Measurements from ENCODE around the gene ITGB1BP2. TPM values are rescaled to one million over a fixed set of nuclear protein-coding genes. Genes with fewer than 3 reads are reported as not detected.
"Not testable (repeated sequence)": the region's sequence is repeated elsewhere in the genome, so short reads cannot be mapped to it uniquely, and the experiment has no call there.

ITGB1BP2 gene
- total RNA-seq: 0.17 and 1.1 TPM in 2 replicates

DNA sequence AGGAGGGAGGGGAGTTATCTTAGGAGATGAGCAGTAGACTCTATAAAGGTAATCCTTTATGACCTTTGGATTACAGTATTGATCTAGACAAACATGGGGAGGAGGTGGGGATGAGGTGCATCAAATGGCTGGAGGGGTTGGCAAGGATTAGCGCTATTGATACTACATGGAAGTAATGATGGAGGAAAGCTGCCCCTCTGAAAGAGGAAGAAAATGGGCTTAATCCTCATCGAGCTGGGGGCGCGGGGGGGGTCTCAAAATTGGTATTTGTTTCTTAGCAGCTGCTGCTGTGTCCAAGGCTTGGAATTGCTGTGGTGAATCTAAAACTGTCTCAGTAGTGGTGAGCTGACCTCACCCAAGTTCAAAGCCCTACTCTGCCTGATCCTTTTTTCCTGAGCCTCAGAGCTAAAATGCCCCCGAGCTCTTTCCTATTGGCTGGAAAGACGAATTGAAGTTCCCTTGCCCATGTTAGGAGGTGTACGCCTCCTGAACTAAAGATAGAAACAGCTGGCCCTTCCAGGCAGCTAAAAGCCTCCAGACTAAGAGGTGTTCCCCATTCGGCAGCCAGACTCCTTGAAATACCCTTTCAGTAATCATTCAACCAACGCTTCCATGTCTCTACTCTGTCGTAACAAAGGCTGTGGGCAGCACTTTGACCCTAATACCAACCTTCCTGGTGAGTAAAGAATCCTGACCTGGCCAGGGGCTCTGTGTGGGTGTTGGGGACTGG lies at the start of gene ITGB1BP2:
TSS of gene ITGB1BP2 (plus strand) at position 556 of the 730 bp plus-strand sequence. CDS start at position 613, 57 bp downstream.
- DNase-seq (ENCODE audit: low read depth): peak; percentile 78

DNA sequence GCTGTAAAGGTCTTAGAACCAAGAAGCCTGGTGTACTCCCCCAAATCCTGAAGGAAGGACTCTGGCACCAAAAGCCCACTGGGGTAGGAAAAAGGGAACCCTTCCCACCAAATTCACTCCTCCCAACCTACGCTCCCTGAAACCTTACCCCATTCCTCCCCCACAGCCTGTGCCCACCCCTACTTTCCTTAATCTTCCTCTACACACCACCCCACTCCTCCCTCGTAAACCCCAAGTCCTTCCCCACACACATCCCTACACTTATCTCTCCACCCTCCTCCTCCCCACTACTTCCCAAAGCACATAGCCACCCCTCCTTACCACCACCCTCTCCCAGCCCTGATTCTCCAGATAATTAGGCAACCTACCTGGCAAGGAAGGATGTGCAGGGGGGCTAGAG lies 49.3 kb upstream of the ITGB1BP2 start:
- no peak for DNase-seq (ENCODE audit: low read depth)

DNA sequence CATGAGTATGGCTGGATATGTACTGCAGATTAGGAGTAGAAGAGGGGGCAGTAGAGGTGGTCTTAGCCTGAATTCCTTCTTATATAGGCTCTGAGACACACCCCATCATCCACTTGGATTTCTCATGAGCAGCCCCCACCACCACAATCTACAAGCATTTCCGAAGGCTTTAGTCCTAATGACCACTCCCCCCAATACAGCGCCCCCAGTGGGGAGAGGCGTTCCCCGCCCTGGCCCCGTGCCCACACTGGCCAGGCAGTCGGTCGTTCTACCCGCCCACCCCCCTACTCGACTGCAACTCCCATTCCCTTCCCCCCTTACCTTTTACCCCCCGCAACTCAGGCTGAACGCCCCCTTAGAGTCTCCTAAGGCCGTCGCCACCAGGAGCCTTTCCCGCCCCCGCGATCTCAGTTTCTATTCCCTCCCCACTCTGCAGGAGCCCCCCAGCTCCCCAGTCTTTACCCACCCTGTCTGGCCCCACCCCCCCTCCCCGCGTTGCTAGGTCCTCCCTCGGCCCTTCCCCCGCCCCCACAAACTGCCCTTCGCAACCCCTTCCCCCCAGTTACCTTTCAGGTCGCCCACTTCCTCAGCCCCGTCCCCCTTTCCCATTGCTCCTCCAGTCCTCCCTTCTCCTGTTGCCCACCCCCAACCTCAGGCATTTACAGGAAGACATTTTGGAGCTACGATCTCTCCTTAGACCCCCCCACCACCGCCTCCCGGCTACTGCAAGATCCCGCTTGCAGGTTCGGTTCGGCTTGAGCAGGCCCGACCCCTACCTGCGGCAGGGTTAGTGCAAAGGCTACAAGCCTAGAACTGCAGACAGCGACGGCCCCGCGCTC lies 48.1 kb upstream of the ITGB1BP2 start:
- DNase-seq (ENCODE audit: low read depth): no peak

DNA sequence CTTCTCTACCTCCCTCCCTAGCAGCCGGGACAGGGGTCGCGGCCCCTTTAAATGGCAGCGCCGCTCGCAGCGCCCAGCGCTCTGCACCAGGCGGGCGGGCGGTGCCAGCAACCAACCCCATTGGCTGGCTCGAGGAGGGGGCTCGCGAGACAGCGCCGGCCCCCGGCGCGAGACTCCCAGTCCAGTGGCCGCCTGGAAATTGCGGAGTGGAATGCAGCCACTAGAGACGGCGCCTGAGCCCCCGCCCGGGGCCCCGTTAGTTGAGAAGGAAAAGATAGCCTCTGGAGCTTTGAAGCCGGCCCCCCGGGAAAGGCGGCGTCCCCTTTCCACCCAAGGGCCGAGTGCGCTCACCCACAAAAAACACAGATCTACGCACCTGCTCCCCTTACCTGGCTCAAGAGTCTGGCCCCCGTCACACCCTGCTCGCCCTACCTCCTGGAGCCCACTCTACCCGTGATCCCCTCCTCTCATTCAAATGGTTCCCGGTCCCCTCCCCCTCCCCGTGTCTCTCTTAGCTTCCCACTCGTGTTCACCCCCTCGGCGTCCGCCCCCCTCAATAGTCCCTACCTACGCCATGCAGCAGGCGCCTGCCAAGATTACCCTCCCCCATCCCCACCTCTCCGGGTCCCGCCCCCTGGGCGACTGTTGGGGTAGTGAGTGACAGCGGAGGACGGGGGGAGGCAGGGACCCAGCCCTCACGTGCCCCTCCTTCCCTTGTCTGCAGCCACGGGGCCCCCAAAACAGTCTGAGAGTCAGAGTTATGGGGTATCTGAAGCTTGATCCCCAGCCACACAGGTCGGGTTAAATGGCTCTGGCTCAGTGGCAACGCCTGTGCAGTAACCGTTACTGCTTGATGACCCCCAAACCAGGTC lies 47.2 kb upstream of the ITGB1BP2 start, which contains the start of gene ZMYM3:
TSS of gene ZMYM3 (minus strand) at position 49 of the 872 bp plus-strand sequence. CDS start 885 bp downstream, outside the sequence.
- peak; percentile 44 for DNase-seq (ENCODE audit: low read depth)

DNA sequence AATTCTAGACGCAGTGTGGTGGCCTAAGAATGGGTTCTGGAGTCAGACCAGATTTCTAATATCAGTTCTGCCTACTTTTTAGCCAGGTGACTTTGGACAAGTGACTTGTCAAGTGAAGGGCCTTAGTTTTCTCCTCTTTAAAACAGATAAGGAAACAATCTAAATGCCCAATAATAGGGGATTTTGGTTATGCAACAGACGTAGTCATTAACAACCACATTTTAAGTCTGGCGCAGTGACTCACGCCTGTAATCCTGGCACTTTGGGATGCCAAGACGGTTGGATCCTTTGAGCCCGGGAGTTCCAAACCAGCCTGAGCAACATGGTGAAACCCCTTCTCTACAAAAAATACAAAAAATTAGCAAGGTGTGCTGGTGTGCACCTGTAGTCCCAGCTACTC lies 45.5 kb upstream of the ITGB1BP2 start:
- no peak for DNase-seq (ENCODE audit: low read depth)

DNA sequence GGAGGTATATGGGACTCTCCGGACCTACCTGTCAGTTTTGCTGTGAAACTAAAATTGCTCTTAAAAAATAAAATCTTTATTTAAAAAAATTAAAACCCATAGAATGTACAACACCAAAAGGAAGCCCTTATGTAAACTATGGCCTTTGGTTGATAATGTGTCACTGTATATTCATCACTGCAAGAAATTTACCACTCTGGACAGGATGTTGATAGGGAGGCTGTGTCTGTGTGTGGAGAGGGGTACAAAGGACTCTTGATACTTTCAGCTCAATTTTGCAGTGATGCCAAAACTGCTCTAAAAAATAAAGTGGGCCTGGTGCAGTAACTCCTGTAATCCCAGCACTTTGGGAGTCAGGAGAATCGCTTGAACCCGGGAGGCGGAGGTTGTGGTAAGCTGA lies 44.7 kb upstream of the ITGB1BP2 start:
- no peak for DNase-seq (ENCODE audit: low read depth)

GRCh38 chrX:71268624-71269023 lies 32.9 kb upstream of the ITGB1BP2 start:
- DNase-seq (ENCODE audit: low read depth): not testable (repeated sequence)

DNA sequence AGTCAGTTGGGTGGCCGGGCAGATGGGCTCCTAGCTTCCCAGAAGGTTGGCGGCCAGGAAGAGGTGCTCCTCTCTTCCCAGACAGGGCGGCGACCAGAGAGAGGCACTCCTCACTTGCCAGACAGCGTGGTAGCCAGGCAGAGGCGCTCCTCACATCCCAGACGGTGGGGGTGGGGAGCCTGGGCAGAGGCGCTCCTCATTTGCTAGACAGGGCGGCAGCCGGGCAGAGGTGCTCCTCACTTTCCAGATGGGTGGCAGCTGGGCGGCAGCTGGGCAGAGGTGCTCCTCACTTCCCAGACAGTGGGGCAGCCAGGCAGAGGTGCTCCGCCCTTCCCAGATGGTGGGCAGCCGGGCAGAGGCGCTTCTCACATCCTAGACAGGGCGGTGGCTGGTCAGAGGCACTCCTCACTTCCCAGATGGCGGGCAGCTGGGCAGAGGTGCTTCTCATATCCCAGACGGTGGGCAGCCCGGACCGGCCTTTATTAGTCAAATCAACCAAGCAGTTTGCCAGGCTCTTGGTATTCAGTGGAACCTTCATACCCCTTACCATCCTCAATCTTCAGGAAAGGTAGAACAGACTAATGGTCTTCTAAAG lies 31.7 kb upstream of the ITGB1BP2 start:
- DNase-seq (ENCODE audit: low read depth): no peak

GRCh38 chrX:71272313-71272712 lies 29.2 kb upstream of the ITGB1BP2 start:
- DNase-seq (ENCODE audit: low read depth): not testable (repeated sequence)

GRCh38 chrX:71281300-71281699 lies 20.2 kb upstream of the ITGB1BP2 start:
- not testable (repeated sequence) for DNase-seq (ENCODE audit: low read depth)

DNA sequence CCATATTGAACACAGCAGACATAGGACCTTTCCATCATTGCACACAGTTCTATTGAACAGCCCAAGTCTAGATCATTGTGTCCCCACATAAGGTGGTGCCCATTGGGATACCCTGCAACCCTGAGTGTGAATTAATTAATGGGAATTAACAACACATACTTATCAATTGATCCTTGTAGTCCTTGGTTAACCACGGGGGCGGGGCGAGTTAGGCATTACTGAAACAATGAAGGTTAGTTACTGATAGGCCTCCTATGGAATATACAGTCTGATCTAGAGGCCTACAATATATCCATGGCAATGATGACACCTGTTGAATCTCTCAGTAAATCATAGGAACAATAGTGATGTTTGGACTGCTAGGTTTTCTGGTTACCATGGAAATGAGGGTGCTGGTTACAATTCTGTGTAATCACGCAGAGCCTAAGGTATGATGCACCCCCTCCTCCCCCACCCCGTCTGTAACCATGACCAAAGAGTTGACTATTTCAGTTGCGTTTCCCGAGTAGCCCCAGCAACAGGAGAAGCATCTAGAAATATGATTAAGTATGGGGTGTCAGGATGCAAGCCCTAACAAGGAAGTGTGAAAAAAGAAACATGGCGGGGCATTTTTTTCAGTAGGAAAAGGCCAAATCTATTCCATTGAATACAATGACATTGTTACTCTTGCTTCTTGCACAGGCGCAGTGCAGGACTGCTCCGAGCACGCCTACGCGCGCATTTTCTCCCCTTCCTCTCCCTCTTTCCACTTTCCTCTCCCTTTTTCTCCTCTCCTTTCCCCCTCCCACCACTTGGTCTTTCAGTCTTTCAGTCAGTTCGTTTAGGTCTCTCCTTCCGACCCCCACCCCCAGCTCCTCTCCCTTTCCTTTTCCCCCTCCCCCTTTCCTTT lies 18.8 kb upstream of the ITGB1BP2 start:
- DNase-seq (ENCODE audit: low read depth): peak; percentile 73

DNA sequence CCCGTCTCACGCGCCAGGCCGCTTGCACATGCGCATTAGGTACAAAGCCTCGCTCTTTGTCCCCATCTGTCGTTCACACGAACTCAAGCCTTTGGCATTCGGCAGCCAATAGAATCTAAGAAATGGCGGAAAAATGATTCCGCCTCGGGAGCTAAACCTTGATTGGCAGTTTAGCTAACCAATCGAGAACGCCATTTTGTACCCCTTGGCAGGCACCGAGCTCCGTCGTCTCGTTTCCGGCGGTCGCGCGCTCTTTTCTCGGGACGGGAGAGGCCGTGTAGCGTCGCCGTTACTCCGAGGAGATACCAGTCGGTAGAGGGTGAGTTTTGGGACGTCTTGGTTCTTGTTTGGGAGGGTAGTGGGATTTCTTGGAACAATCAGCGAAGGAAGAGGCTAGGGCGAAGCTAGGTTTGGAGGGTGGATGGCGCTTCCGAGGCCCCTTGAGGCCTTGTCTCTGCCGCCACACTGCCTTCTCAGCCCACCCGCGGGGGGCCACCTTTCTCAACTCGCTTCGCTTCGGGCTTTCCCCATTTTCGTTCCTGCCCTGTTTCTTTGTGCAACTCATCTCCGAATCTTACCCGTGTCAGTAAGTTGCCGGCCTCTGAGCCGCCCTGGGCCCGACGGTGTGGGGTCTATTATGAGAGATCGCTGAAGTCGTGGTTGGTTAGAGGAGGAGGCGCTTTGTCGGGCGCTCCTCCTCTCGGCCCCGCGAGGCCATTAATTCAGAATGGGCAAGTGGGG lies 18.0 kb upstream of the ITGB1BP2 start, which contains the start of gene NONO:
TSS of gene NONO (plus strand) at position 233 of the 741 bp plus-strand sequence. CDS start 7,003 bp downstream, outside the sequence.
- peak; percentile 96 for DNase-seq (ENCODE audit: low read depth)

GRCh38 chrX:71285929-71286328 lies 15.6 kb upstream of the ITGB1BP2 start:
- DNase-seq (ENCODE audit: low read depth): no peak

DNA sequence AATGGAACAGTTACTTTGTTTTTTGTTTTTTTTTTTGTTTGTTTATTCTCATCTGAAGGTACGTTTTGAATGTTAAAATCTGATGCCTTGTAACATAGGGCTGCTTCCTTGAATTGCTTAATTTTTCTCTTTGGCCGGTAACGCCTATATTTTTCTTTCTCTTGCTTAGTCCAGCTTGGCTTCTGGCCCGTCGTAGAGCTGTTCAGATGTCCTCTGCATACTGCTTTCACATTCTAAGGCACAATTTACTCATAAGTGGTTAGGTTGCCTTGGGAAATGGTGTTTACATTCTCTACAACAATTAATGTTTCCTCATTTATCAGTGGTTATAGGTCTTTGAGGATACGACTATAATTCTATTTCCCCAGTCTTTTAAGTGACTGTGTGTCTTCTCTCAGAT lies 10.2 kb upstream of the ITGB1BP2 start:
- no peak for DNase-seq (ENCODE audit: low read depth)

DNA sequence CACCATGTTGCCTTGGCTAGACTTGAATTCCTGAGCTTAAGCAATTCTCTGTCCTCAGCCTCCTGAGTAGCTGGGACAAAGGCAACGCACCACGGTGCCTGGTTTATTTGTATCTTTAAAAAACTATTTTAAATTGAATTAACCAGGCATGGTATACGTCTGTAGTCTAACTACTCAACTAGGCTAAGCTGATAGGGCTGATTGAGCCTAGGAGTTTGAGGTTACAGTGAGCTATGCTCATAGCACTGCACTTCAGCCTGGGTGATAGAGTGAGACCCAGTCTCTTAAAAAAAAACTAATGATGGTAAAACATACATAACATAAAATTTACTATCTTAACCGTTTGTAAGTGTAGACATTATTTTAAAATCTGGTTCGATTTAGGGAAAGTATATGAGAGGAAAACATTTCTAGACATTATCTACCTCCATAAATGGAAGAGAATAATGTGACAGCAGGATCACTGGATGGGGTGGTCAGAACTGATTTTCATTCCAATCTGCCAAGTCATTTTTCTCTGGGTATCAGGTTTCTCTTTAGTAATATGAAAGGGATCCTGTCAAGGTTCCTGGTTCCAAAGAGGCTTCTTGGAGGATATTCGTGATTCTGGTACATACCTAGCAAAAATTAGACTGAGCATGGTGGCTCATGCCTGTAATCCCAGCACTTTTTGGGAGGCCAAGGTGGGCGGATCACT lies 8.7 kb upstream of the ITGB1BP2 start:
- DNase-seq (ENCODE audit: low read depth): no peak

DNA sequence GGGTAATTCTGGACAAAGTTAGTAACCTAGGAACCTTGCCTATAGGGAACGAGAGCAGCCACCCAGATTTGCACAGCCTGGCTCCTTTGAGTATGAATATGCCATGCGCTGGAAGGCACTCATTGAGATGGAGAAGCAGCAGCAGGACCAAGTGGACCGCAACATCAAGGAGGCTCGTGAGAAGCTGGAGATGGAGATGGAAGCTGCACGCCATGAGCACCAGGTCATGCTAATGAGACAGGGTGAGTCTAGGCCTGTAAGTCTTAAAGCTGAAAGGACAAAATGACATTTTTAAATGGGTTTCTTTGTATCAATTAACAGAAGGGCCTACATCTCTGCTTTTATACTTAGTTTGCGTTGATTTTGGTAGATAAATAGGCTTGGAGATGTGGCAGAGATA lies 4.7 kb upstream of the ITGB1BP2 start:
- DNase-seq (ENCODE audit: low read depth): no peak

GRCh38 chrX:71298119-71298518 lies 3.4 kb upstream of the ITGB1BP2 start:
- DNase-seq (ENCODE audit: low read depth): no peak

GRCh38 chrX:71300064-71300463 lies 1.5 kb upstream of the ITGB1BP2 start:
- not testable (repeated sequence) for DNase-seq (ENCODE audit: low read depth)

GRCh38 chrX:71300495-71300894 lies 1.1 kb upstream of the ITGB1BP2 start:
- DNase-seq (ENCODE audit: low read depth): not testable (repeated sequence)

All from renal cortical epithelial cell (primary cell).